ENCODE results near the gene SDR42E2.
"Not testable (repeated sequence)": the region's sequence is repeated elsewhere in the genome, so short reads cannot be mapped to it uniquely, and the experiment has no call there.

Gene SDR42E2

DNA sequence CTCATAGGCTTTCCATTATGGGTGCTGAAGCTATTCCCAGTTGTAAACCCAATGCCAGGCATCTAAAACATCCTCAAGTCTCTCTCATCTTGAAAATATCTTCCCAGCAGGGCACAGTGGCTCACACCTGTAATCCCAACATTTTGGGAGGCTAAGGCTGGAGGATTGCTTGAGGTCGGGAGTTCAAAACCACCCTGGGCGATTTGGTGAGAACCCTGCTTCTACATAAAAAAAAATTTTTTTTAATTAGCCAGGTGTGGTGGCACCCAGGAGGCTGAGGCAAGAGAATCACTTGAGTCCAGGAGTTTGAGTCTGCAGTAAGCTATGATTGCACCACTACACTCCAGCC lies 30.7 kb downstream of the SDR42E2 start:
- Histone ChIP-seq H3K27me3 (ENCODE audit: low read depth, low read length) (no peaks in the 10 kb centered on the region), H3K9ac (ENCODE audit: low read length) (no peak overlapping the region), H3K27ac (ENCODE audit: low read length) (peak overlapping the region; percentile 91; the same call in 1 of the 2 replicates), H3K4me2 (ENCODE audit: low read length) (peak overlapping the region; percentile 87), H3K4me3 (ENCODE audit: low read length) (peak overlapping the region; percentile 79), H3K4me1 (ENCODE audit: low read length) (peaks cover 57% of the 10 kb centered on the region), H3K36me3 (replicated peaks; ENCODE audit: low read depth, low read length) (peaks cover 4% of the 10 kb centered on the region), H4K20me1 (ENCODE audit: insufficient read depth, low read length) (no peaks in the 10 kb centered on the region), H3K79me2 (ENCODE audit: low read length) (no peaks in the 10 kb centered on the region), H3K9me3 (ENCODE audit: insufficient read depth, low read length) (no peaks in the 10 kb centered on the region), H2AFZ (ENCODE audit: low read depth, low read length) (no peak overlapping the region)
- TF ChIP-seq EZH2phosphoT487 (IDR thresholded peaks at IDR 0.05; ENCODE audit: low read depth) (no peak), CTCF (IDR thresholded peaks at IDR 0.05; ENCODE audit: low read depth, low read length) (no peak)

DNA sequence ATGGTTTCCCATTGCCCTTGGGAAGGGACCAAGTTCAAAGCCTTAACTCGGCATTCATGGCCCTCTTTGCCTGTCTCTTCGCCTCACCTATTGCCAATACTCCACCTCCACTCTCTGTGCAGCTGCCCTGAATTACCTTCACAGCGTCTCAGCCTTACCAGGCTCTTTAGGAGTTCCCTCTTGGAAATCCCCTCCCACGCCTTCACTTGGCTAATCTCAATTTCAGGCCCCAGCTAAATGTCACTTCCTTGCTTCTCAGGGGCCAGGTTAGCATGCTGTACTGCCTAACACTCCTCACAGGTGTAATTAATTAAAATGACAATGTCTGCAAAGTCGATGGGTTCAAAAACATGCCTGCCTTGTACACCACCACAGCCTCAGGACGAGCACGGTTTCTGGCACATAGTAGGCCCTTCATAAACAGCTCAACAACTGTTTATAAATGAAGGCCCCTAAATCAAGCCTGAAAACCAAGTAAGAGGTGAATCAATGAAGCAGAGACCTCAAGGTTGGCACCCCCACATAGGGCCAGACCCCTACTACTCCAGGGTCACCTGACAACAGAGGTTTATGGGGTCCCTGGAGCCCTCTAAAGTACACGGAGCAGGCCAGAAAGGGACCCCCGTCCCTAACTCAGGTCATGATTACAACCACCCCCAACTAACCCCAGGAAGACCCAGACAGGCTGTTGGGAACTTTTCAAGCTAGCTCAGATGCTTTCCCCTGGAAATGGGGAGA lies 32.6 kb downstream of the SDR42E2 start:
- Histone ChIP-seq H3K9ac (ENCODE audit: low read length) (peak overlapping the region; percentile 31), H4K20me1 (ENCODE audit: insufficient read depth, low read length) (no peaks in the 10 kb centered on the region), H3K79me2 (ENCODE audit: low read length) (no peaks in the 10 kb centered on the region), H3K27ac (ENCODE audit: low read length) (peak overlapping the region; percentile 71), H2AFZ (ENCODE audit: low read depth, low read length) (no peak overlapping the region), H3K9me3 (ENCODE audit: insufficient read depth, low read length) (no peaks in the 10 kb centered on the region), H3K27me3 (ENCODE audit: low read depth, low read length) (no peaks in the 10 kb centered on the region), H3K4me1 (ENCODE audit: low read length) (peaks cover 55% of the 10 kb centered on the region), H3K36me3 (replicated peaks; ENCODE audit: low read depth, low read length) (peaks cover 4% of the 10 kb centered on the region), H3K4me3 (ENCODE audit: low read length) (peak overlapping the region; percentile 91), H3K4me2 (ENCODE audit: low read length) (peak overlapping the region; percentile 64)
- TF ChIP-seq CTCF (IDR thresholded peaks at IDR 0.05; ENCODE audit: low read depth, low read length) (no peak), EZH2phosphoT487 (IDR thresholded peaks at IDR 0.05; ENCODE audit: low read depth) (no peak)

- no peak for TF ChIP-seq CTCF (IDR thresholded peaks at IDR 0.05; ENCODE audit: low read depth, low read length)
- no peak for TF ChIP-seq EZH2phosphoT487 (IDR thresholded peaks at IDR 0.05; ENCODE audit: low read depth)
- H3K9ac ChIP-seq (ENCODE audit: low read length): peak overlapping the region; percentile 31
- H4K20me1 ChIP-seq (ENCODE audit: insufficient read depth, low read length): no peaks in the 10 kb centered on the region
- H3K4me1 ChIP-seq (ENCODE audit: low read length): peaks cover 59% of the 10 kb centered on the region
- no peak overlapping the region for H2AFZ ChIP-seq (ENCODE audit: low read depth, low read length)
- H3K27me3 ChIP-seq (ENCODE audit: low read depth, low read length): no peaks in the 10 kb centered on the region
- peak overlapping the region; percentile 64 for H3K4me2 ChIP-seq (ENCODE audit: low read length)
- H3K27ac ChIP-seq (ENCODE audit: low read length): peak overlapping the region; percentile 71
- peaks cover 4% of the 10 kb centered on the region for H3K36me3 ChIP-seq (replicated peaks; ENCODE audit: low read depth, low read length)
- H3K9me3 ChIP-seq (ENCODE audit: insufficient read depth, low read length): no peaks in the 10 kb centered on the region
- peak overlapping the region; percentile 91 for H3K4me3 ChIP-seq (ENCODE audit: low read length)
- H3K79me2 ChIP-seq (ENCODE audit: low read length): no peaks in the 10 kb centered on the region
Observed at GRCh38 chr16:22195445-22195694, 33.1 kb downstream of the SDR42E2 start.

DNA sequence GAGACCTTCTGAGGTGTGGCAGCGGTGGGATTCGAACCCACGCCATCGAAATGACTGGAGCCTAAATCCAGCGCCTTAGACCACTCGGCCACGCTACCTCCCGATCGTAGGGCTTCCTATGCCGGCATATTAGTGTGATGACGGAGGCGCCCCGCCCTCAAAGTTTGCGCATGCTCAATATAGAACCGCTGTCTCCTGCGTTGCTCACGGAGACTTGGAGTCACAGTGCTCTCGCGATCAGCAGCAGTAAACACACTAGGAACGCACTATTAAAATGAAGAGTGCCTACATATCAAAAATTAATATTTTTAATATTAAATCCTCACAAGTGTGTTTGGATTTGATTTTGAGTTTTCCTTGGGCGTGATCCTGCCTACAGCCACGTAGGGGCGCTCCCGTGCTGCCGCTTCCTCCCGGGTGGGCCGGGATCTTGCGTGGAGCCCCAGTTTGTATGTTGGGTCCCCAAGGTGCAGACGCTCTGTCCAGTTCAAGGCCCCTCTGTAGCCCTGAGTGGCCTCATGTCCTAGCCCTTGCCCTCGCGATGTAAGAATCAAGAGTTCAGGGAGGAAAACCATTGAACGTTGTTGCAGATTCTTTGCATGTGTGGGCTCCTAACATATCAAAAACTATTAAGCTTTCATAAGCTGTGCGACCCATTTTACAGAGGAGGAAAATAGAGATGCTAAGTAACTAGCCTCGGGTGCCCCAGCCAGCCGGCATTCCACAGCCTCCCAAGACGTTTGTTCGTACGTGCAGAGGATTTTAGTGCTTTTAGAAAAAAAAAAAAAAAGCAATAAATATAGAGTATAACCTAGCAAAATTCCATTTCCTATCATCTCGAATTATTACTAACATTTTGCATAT lies 33.6 kb downstream of the SDR42E2 start:
- TF ChIP-seq CTCF (IDR thresholded peaks at IDR 0.05; ENCODE audit: low read depth, low read length) (peak; percentile 89), EZH2phosphoT487 (IDR thresholded peaks at IDR 0.05; ENCODE audit: low read depth) (no peak)
- Histone ChIP-seq H3K4me1 (ENCODE audit: low read length) (peaks cover 59% of the 10 kb centered on the region), H3K27ac (ENCODE audit: low read length) (peak overlapping the region; percentile 71)

GRCh38 chr16:22196559-22197168 lies 34.4 kb downstream of the SDR42E2 start:
- not testable (repeated sequence) for H3K36me3 ChIP-seq (replicated peaks; ENCODE audit: low read depth, low read length); H2AFZ ChIP-seq (ENCODE audit: low read depth, low read length); H3K79me2 ChIP-seq (ENCODE audit: low read length); H3K27me3 ChIP-seq (ENCODE audit: low read depth, low read length); H3K9me3 ChIP-seq (ENCODE audit: insufficient read depth, low read length); H4K20me1 ChIP-seq (ENCODE audit: insufficient read depth, low read length); H3K27ac ChIP-seq (ENCODE audit: low read length)
- H3K9ac ChIP-seq (ENCODE audit: low read length): peak overlapping the region; percentile 80
- H3K4me3 ChIP-seq (ENCODE audit: low read length): peak overlapping the region; percentile 91
- H3K4me2 ChIP-seq (ENCODE audit: low read length): peak overlapping the region; percentile 77
- peaks cover 60% of the 10 kb centered on the region for H3K4me1 ChIP-seq (ENCODE audit: low read length)

More for the DNA sequence above, 33.6 kb downstream of the SDR42E2 start:
- no peaks in the 10 kb centered on the region for H4K20me1 ChIP-seq (ENCODE audit: insufficient read depth, low read length)
- H2AFZ ChIP-seq (ENCODE audit: low read depth, low read length): peak overlapping the region; percentile 76
- H3K36me3 ChIP-seq (replicated peaks; ENCODE audit: low read depth, low read length): peaks cover 4% of the 10 kb centered on the region
- H3K4me2 ChIP-seq (ENCODE audit: low read length): peak overlapping the region; percentile 77
- no peaks in the 10 kb centered on the region for H3K9me3 ChIP-seq (ENCODE audit: insufficient read depth, low read length)
- no peaks in the 10 kb centered on the region for H3K27me3 ChIP-seq (ENCODE audit: low read depth, low read length)
- peak overlapping the region; percentile 91 for H3K4me3 ChIP-seq (ENCODE audit: low read length)
- H3K9ac ChIP-seq (ENCODE audit: low read length): peak overlapping the region; percentile 80
- no peaks in the 10 kb centered on the region for H3K79me2 ChIP-seq (ENCODE audit: low read length)
